ENCODE results near the gene SETD5.

The SETD5 gene

DNA sequence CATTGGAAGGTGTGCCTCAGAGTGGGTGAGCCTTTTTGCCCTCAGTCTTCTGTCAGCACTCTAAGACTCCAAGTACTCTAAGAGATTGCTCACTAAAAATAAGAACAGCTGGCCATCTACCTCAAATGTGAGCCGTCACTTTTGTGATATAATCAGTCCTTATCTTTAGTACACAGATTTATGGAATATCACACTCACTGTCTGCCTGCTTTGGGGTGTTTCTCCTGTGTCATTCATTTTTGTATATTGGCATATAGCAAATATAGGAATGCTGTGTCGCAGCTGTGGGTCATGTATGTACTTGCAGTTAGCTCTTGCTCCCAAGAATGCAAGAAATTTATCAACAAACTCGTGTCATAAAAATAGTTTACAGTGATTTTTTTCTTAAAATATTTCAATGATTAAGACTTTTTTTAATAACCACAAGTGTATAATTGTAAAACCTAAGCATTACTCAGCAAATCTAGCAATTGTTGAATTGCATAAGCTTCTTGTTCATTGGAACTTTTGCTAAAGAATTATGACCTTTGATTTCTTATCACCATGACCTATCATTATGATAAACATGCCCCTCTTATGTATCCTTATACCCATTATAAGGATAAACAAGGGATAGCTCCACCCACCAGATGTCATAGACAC, 18.8 kb downstream of the SETD5 start:
- Histone ChIP-seq H3K4me1 (ENCODE audit: control insufficient read depth, low read length) (no peaks in the 10 kb centered on the region), H3K27me3 (ENCODE audit: control insufficient read depth, low read length) (no peaks in the 10 kb centered on the region), H4K20me1 (ENCODE audit: control insufficient read depth, insufficient read depth, low read depth, low read length) (peaks cover 13% of the 10 kb centered on the region), H3K4me3 (ENCODE audit: low read length) (no peak overlapping the region), H3K27ac (ENCODE audit: low read depth, low read length) (no peak overlapping the region), H3K36me3 (ENCODE audit: control insufficient read depth, low read length) (peaks cover 41% of the 10 kb centered on the region), H3K9me2 (replicated peaks; ENCODE audit: control insufficient read depth, low read length) (no peaks in the 10 kb centered on the region), H3K4me2 (ENCODE audit: low read length) (no peak overlapping the region), H3K9me3 (ENCODE audit: control insufficient read depth, insufficient read depth, low read length) (no peaks in the 10 kb centered on the region), H3F3A (ENCODE audit: control insufficient read depth, insufficient read depth) (peaks cover 2% of the 10 kb centered on the region), H3K79me2 (ENCODE audit: control insufficient read depth, low read length) (peaks cover 100% of the 10 kb centered on the region)
- no peak for TF ChIP-seq EZH2phosphoT487 (IDR thresholded peaks at IDR 0.05; ENCODE audit: borderline replicate concordance, low read length)
- TF ChIP-seq, protein P1, sequence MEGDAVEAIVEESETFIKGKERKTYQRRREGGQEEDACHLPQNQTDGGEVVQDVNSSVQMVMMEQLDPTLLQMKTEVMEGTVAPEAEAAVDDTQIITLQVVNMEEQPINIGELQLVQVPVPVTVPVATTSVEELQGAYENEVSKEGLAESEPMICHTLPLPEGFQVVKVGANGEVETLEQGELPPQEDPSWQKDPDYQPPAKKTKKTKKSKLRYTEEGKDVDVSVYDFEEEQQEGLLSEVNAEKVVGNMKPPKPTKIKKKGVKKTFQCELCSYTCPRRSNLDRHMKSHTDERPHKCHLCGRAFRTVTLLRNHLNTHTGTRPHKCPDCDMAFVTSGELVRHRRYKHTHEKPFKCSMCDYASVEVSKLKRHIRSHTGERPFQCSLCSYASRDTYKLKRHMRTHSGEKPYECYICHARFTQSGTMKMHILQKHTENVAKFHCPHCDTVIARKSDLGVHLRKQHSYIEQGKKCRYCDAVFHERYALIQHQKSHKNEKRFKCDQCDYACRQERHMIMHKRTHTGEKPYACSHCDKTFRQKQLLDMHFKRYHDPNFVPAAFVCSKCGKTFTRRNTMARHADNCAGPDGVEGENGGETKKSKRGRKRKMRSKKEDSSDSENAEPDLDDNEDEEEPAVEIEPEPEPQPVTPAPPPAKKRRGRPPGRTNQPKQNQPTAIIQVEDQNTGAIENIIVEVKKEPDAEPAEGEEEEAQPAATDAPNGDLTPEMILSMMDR (IDR thresholded peaks at IDR 0.05; ENCODE audit: low read depth, low read length, poor library complexity, severe bottlenecking) = no peak

DNA sequence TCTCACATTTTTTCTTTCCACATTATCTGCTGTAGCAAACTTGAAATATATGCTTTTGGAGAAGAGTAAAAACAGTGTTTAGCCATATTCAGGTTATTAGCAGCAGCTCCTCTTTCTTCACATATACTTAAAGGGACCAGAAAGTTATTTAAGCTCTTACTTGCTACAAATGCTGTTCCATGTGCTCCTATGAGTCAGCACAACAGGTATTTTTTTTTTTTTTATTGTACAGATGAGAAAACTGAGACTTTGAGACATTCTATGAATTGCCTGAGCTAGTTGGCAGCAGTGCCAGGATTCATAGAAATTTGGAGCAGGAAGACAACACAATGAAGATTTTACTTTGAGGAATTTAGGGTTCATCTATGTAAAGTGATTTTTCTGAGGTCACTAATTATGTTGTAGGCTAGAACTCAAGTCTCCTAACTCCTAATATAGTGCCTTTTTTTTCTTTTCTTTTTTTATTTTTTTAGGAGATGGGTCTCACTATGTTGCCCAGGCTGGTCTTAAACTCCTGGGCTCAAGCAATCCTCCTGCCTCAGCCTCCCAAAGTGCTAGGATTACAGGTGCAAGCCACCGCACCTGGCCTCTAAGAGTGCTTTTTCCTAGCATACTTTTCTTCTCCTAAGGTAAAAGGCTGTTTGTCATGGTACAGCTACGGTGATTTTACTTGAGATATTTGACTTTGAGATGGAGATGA, 23.6 kb downstream of the SETD5 start:
- H4K20me1 ChIP-seq (ENCODE audit: control insufficient read depth, insufficient read depth, low read depth, low read length) = peaks cover 16% of the 10 kb centered on the region; the same call in 1 of the 2 replicates
- no peak overlapping the region for H3K27ac ChIP-seq (ENCODE audit: low read depth, low read length)

DNA sequence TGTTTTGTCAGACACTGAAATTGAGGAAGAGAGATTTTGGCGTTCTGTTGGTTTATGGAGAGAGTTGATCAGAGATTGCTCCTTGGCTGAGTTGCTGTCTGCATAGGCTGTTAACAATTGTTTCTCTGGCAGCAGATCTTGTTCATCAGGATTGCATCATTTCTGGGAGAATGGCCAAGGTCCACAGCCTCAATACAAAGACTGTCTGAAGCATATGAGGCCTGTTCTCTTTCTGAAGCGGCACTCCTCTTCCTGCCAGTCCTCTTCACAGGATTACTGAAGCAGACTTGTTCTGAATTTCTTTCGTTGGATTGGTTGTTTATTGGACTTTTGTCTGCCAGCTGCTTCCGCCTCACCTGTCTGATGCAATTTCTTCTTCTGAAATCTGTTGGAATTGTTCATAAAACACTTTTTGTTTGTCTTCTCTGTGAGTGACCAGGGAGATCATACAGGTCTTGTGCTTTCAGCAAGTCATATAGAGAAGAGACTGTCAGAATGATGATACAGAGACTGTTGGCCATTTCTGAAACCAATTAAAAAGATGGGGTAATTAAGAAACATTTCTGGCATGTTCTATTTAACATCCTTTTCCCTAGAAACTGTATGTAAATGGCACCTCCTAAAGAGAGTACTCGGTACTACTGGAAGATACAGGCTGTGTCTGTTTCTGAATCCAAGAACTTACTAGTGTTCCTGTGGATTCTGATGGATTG, 25.5 kb downstream of the SETD5 start:
- H3K4me1 ChIP-seq (ENCODE audit: control insufficient read depth, low read length) = no peaks in the 10 kb centered on the region
- no peak overlapping the region for H3K4me3 ChIP-seq (ENCODE audit: low read length)
- H3K36me3 ChIP-seq (ENCODE audit: control insufficient read depth, low read length) = peaks cover 64% of the 10 kb centered on the region
- no peak overlapping the region for H3K4me2 ChIP-seq (ENCODE audit: low read length)
- peaks cover 95% of the 10 kb centered on the region for H3K79me2 ChIP-seq (ENCODE audit: control insufficient read depth, low read length)
- TF ChIP-seq EZH2phosphoT487 (IDR thresholded peaks at IDR 0.05; ENCODE audit: borderline replicate concordance, low read length) = no peak
- TF ChIP-seq, protein P1 (IDR thresholded peaks at IDR 0.05; ENCODE audit: low read depth, low read length, poor library complexity, severe bottlenecking) = no peak
- no peaks in the 10 kb centered on the region for H3K9me3 ChIP-seq (ENCODE audit: control insufficient read depth, insufficient read depth, low read length)
- H4K20me1 ChIP-seq (ENCODE audit: control insufficient read depth, insufficient read depth, low read depth, low read length) = peaks cover 11% of the 10 kb centered on the region; the same call in 1 of the 2 replicates
- H3K9me2 ChIP-seq (replicated peaks; ENCODE audit: control insufficient read depth, low read length) = no peaks in the 10 kb centered on the region
- H3K27me3 ChIP-seq (ENCODE audit: control insufficient read depth, low read length) = no peaks in the 10 kb centered on the region
- H3F3A ChIP-seq (ENCODE audit: control insufficient read depth, insufficient read depth) = peaks cover 13% of the 10 kb centered on the region
- H3K27ac ChIP-seq (ENCODE audit: low read depth, low read length) = no peak overlapping the region; the same call in 1 of the 2 replicates

More for the DNA sequence above, 23.6 kb downstream of the SETD5 start:
- Histone ChIP-seq H3K4me2 (ENCODE audit: low read length) (no peak overlapping the region), H3K4me3 (ENCODE audit: low read length) (no peak overlapping the region), H3K36me3 (ENCODE audit: control insufficient read depth, low read length) (peaks cover 58% of the 10 kb centered on the region), H3K9me3 (ENCODE audit: control insufficient read depth, insufficient read depth, low read length) (no peaks in the 10 kb centered on the region), H3K4me1 (ENCODE audit: control insufficient read depth, low read length) (no peaks in the 10 kb centered on the region), H3K9me2 (replicated peaks; ENCODE audit: control insufficient read depth, low read length) (no peaks in the 10 kb centered on the region), H3K27me3 (ENCODE audit: control insufficient read depth, low read length) (no peaks in the 10 kb centered on the region), H3K79me2 (ENCODE audit: control insufficient read depth, low read length) (peaks cover 99% of the 10 kb centered on the region), H3F3A (ENCODE audit: control insufficient read depth, insufficient read depth) (peaks cover 15% of the 10 kb centered on the region)
- no peak for TF ChIP-seq EZH2phosphoT487 (IDR thresholded peaks at IDR 0.05; ENCODE audit: borderline replicate concordance, low read length)
- TF ChIP-seq, protein P1 (IDR thresholded peaks at IDR 0.05; ENCODE audit: low read depth, low read length, poor library complexity, severe bottlenecking) = no peak

Measured in DOHH2 (cell line).